Right cardiac atrium (tissue), 5 donors: Measurements from ENCODE around the gene SMIM5. TPM values are rescaled to one million over a fixed set of nuclear protein-coding genes. Genes with fewer than 3 reads are reported as not detected.
A peak's percentile ranks its signal among the peaks of the same experiment; 100 is the strongest.
"Not testable (repeated sequence)": the region's sequence is repeated elsewhere in the genome, so short reads cannot be mapped to it uniquely, and the experiment has no call there.

Source experiments
- ATAC-seq, 2 donors: fragments of 200-7000 bp; cut with Tn5 transposase; one replicate each; pipeline versions ENCODE4 v1.8.0 to v1.9.1; 2020; ENCODE audit warnings: moderate library complexity in 2 of 2, mild to moderate bottlenecking in 1 of 2
- DNase-seq, 3 donors: peaks; one replicate each; pipeline ENCODE4 v3.0.0-alpha.2; 2020
- H3K27ac ChIP-seq: one replicate; pipeline ENCODE4 v1.5.1; 2013; ENCODE audit warnings: mild to moderate bottlenecking, low read length, control low read depth, moderate library complexity
- H3K27me3 ChIP-seq: one replicate; pipeline ENCODE4 v1.6.1; 2013; ENCODE audit not compliant: control insufficient read depth, insufficient read depth
- H3K4me1 ChIP-seq: one replicate; pipeline ENCODE4 v1.6.1; 2013; ENCODE audit warnings: low read length; ENCODE audit not compliant: control insufficient read depth, insufficient read depth
- H3K4me3 ChIP-seq: one replicate; pipeline ENCODE4 v1.5.1; 2013; ENCODE audit warnings: low read length, control low read depth
- H3K9me3 ChIP-seq: one replicate; pipeline ENCODE4 v1.6.1; 2013; ENCODE audit warnings: low read length; ENCODE audit not compliant: control insufficient read depth
- WGBS: extraction: QIAGEN DNeasy Blood & Tissue Kit; methylation state at CpG from one replicate; pipeline ENCODE4 v1.1.7; 2013; 5-methylcytosine and 5-hydroxymethylcytosine counted together
- intact Hi-C, 4 donors: fragments of 100-400 bp; cut with DNase I; formaldehyde crosslinking; loops; one replicate each; pipeline versions ENCODE4 v1.11.0 to v1.14.0; 2022 to 2023
- polyA plus RNA-seq: library from polyadenylated mRNA; stranded (reverse); fragments of 200-250 nt; gene quantifications from one replicate; pipeline ENCODE4 v1.2.3, GENCODE V29; 2013
- total RNA-seq, 4 donors: library from RNA; stranded (reverse); fragmentation: NEBNext Ultra II Directional; extraction: Animal tissue kit (Norgen Biotek cat#: 25700); gene quantifications; one replicate each; pipeline ENCODE4 v1.2.1, GENCODE V29; 2021
- donor health status: healthy with polysubstance abuse.
- donor health status: DM: no; HTN: yes; CAD: no.
- donor health status: DM: no; HTN: no; CAD: no.
- donor health status: DM: no; HTN: yes; CAD: no; lungs with severe emphysema.
- donor health status: DM: yes; HTN: yes; CAD: no.

Gene SMIM5
- total and polyA plus RNA-seq, 5 donors = 6.9 to 13.5 (median 10.7) TPM

DNA sequence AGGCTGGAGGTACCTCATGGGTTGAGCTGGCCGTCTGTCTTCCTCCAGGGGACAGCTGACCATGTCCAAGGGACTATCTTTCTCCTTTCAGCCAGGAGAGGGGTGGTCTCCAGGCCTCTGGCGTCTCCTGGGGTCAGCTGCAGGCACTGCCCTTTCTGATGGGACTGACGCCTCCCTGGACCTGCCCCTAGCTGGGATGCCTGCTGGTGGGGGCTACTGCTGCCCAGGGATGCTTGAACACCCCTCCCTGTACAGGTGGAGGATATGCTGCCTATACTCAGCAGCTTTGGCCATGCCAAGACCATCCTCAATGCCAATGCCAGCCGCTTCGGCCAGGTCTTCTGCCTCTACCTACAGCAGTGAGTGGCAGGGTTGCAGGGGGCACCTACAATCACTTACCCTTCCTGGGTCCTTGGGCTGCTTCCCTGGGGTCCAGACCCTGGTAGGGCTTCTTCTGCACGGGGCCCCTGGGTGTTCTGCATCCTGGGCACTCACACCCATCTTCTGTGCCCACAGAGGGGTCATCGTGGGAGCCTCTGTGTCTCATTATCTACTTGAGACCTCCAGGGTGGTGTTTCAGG lies 41.4 kb upstream of the SMIM5 start:
- no peaks in the 10 kb centered on the region for H3K9me3 ChIP-seq
- H3K27ac ChIP-seq = no peak overlapping the region
- ATAC-seq = no peak
- no peaks in the 10 kb centered on the region for H3K27me3 ChIP-seq
- intact Hi-C loops = no loop called here
- no peaks in the 10 kb centered on the region for H3K4me1 ChIP-seq
- H3K4me3 ChIP-seq = no peak overlapping the region
- 91% methylated on average over 7 of the region's 7 CpGs for WGBS
- DNase-seq = peak in 2 of 3 donors; percentile 40 to 61

- no peak for ATAC-seq
- Histone ChIP-seq H3K27me3 (no peaks in the 10 kb centered on the region), H3K27ac (no peak overlapping the region), H3K9me3 (no peaks in the 10 kb centered on the region), H3K4me1 (no peaks in the 10 kb centered on the region), H3K4me3 (no peak overlapping the region)
- WGBS = 89% methylated on average over 17 of the region's 17 CpGs
- intact Hi-C loops = no loop called here
- peak in 2 of 3 donors; percentile 41 to 59 for DNase-seq
Observed at GRCh38 chr17:75592348-75593020, 40.8 kb upstream of the SMIM5 start.

GRCh38 chr17:75593430-75593829 lies 39.8 kb upstream of the SMIM5 start:
- WGBS = 91% methylated on average over 9 of the region's 9 CpGs
- H3K4me1 ChIP-seq, ATAC-seq, H3K9me3 ChIP-seq, H3K27ac ChIP-seq, intact Hi-C loops, DNase-seq, H3K4me3 ChIP-seq, H3K27me3 ChIP-seq: not testable (repeated sequence)

DNA sequence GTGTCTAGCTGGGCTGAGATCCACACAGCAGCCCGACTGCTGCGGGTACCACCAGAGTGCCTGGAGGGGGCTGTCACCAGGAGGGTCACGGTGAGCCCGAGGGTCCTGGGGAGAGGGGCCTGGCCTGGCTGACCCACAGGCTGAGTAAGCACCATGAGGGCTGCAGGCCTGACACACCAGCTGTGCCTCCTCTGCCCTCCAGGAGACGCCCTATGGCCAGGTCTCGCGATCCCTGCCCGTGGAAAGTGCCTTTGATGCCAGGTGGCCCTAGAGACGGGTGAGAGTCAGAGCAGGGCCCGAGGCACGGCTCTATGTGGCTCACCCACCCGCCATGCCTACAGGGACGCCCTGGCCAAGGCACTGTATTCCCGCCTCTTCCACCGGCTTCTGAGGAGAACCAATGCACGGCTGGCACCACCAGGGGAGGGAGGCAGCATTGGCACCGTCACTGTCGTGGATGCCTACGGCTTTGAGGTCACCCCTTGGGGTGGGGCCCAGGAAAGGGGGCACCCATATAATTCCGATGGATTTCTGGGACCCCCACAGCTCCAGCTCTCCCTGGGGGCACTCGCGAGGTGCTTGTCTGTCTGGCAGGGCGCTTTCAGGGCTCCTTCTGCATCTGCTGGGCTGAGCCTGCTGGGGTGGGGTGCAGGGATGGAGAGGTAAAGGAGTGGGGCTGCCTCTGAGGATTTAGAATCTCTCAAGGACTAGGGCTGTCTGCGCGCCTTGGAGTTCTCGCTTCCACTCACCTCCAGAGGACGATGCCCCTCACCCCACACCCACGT lies 38.5 kb upstream of the SMIM5 start:
- no peak for ATAC-seq
- DNase-seq = peak in 1 of 3 donors; percentile 43
- Histone ChIP-seq H3K4me1 (no peaks in the 10 kb centered on the region), H3K9me3 (no peaks in the 10 kb centered on the region), H3K27ac (no peak overlapping the region), H3K4me3 (no peak overlapping the region), H3K27me3 (no peaks in the 10 kb centered on the region)
- intact Hi-C loops = no loop called here
- WGBS = 63% methylated on average over 28 of the region's 28 CpGs

GRCh38 chr17:75595284-75595919 lies 37.8 kb upstream of the SMIM5 start:
- Histone ChIP-seq H3K9me3 (no peaks in the 10 kb centered on the region), H3K27me3 (no peaks in the 10 kb centered on the region), H3K27ac (no peak overlapping the region), H3K4me1 (no peaks in the 10 kb centered on the region), H3K4me3 (no peak overlapping the region)
- intact Hi-C loops = no loop called here
- WGBS = 69% methylated on average over 13 of the region's 13 CpGs
- DNase-seq = peak in 1 of 3 donors; percentile 35
- peak; percentile 1 to 7 for ATAC-seq

DNA sequence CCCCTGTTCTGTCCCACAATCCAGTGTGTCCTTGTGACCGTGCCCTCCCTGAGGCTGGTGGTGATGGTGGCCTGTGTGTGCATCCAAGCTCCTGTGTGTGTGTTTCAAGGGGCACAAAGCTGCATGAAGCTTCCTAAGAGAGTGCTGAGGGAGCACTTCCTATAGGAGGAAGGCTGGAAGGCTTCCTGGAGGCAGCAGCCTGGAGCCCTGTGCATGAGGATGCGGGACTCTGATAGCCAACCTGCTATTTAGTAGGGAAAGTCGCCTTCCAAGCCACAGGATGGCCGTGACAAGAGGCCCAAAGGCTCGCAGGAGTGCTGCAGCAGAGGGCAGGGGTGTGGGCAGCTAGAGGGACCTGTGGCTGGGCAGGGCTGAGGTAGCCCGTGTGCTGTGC lies 37.3 kb upstream of the SMIM5 start:
- DNase-seq = peak in 1 of 3 donors; percentile 37
- ATAC-seq = no peak
- H3K27ac ChIP-seq = no peak overlapping the region
- H3K27me3 ChIP-seq = no peaks in the 10 kb centered on the region
- no peak overlapping the region for H3K4me3 ChIP-seq
- H3K9me3 ChIP-seq = no peaks in the 10 kb centered on the region
- no peaks in the 10 kb centered on the region for H3K4me1 ChIP-seq
- intact Hi-C loops = no loop called here
- 79% methylated on average over 6 of the region's 6 CpGs for WGBS

GRCh38 chr17:75596320-75597087 lies 36.7 kb upstream of the SMIM5 start:
- H3K4me3 ChIP-seq = no peak overlapping the region
- no peak overlapping the region for H3K27ac ChIP-seq
- WGBS = 86% methylated on average over 17 of the region's 17 CpGs
- H3K4me1 ChIP-seq = no peaks in the 10 kb centered on the region
- H3K9me3 ChIP-seq = no peaks in the 10 kb centered on the region
- intact Hi-C loops = no loop called here
- peak in 1 of 3 donors; percentile 29 for DNase-seq
- peak in 1 of 2 donors; percentile 4 for ATAC-seq
- no peaks in the 10 kb centered on the region for H3K27me3 ChIP-seq

DNA sequence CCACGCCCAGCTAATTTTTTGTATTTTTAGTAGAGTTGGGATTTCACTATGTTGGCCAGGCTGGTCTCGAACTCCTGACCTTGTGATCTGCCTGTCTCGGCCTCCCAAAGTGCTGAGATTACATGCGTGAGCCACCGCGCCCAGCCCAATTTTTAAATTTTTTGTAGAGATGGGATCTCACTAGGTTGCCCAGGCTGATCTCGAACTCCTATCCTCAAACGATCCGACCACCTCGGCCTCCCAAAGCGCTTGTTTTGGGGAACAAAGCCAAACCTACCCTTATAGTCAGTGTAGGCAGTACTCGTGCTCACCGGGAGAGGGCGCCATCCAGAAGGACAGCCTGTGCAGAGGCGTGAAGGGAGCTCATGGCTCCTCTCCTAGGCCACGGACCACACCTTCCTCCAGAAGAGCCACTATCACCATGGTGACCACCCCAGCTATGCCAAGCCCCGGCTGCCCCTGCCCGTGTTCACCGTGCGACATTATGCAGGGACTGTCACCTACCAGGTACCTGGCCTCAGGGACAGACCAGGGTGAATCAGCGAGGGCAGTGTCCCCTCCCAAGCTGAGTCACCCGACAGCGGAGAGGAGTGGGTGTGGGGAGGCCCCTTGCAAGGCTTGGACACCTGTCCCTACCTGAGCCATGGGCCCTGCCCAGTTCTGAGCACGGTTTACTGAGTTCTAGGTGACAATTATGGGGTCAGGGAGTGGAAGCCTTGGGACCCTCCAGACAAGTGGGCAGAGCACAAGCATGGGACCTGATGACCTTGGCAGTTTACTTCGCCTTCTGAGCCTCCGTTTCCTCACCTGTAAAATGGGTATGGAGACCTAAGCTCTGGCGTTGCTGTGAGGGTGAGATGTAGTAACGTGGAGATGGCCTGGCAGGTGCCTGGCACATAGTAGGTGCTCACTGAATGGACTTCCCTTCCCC lies 31.9 kb upstream of the SMIM5 start:
- intact Hi-C loops = no loop called here
- ATAC-seq = peak; percentile 13 to 38

GRCh38 chr17:75602644-75603043 lies 30.6 kb upstream of the SMIM5 start:
- intact Hi-C loops = no loop called here
- H3K4me1 ChIP-seq = peaks cover 4% of the 10 kb centered on the region

More for the DNA sequence above, 31.9 kb upstream of the SMIM5 start:
- peak; percentile 51 to 79 (median 75) for DNase-seq
- no peaks in the 10 kb centered on the region for H3K9me3 ChIP-seq
- no peak overlapping the region for H3K4me3 ChIP-seq
- no peaks in the 10 kb centered on the region for H3K27me3 ChIP-seq
- H3K4me1 ChIP-seq = peaks cover 4% of the 10 kb centered on the region
- WGBS = 67% methylated on average over 28 of the region's 28 CpGs
- H3K27ac ChIP-seq = no peak overlapping the region

More at GRCh38 chr17:75602644-75603043, 30.6 kb upstream of the SMIM5 start:
- no peaks in the 10 kb centered on the region for H3K9me3 ChIP-seq
- no peak overlapping the region for H3K4me3 ChIP-seq
- H3K27ac ChIP-seq = no peak overlapping the region
- peak in 1 of 3 donors; percentile 19 for DNase-seq
- peak; percentile 6 to 11 for ATAC-seq
- no peaks in the 10 kb centered on the region for H3K27me3 ChIP-seq
- 91% methylated on average over 12 of the region's 12 CpGs for WGBS
